GM13976 (cell line): ENCODE results near the gene GEMIN2.
A peak's percentile ranks its signal among the peaks of the same experiment; 100 is the strongest.

Experiments
- DNase-seq: peaks from one replicate; pipeline ENCODE4 v3.0.0; 2012; ENCODE audit warnings: low spot score
- in situ Hi-C: fragments of 300-500 bp; cut with MboI; formaldehyde crosslinking; loops from one replicate; pipeline ENCODE4 v1.12.0; 2022; ENCODE audit warnings: low sequenced_read_pairs, mixed read lengths, inconsistent platforms; ENCODE audit not compliant: unreplicated experiment
- TF ChIP-seq, protein P1 (sequence below): IDR thresholded peaks from 2 replicates; pipeline ENCODE4 v1.5.1; 2012; ENCODE audit warnings: borderline replicate concordance, mild to moderate bottlenecking; ENCODE audit not compliant: insufficient read depth; ENCODE audit errors: extremely low read depth, missing control alignments, control extremely low read depth

Gene GEMIN2

DNA sequence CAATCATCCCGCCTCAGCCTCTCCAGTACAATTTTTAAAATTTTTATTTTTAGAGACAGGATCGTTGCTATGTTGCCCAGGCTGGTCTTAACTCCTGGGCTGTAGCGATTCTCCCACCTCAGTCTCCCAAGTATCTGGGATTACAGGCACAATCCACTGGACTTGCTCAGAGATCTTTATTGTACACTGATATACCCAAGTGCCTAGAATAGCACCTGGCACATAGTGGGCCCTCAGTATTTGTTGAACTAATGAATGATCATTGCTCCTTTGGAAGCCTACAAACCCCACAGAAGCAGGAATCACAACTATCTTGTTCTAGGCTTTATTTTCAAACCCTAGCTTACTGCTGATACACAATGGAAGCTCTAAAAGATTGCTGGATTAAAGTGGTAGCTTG is 59.1 kb downstream of the GEMIN2 start:
- in situ Hi-C loops = no loop called here
- TF ChIP-seq, protein P1, sequence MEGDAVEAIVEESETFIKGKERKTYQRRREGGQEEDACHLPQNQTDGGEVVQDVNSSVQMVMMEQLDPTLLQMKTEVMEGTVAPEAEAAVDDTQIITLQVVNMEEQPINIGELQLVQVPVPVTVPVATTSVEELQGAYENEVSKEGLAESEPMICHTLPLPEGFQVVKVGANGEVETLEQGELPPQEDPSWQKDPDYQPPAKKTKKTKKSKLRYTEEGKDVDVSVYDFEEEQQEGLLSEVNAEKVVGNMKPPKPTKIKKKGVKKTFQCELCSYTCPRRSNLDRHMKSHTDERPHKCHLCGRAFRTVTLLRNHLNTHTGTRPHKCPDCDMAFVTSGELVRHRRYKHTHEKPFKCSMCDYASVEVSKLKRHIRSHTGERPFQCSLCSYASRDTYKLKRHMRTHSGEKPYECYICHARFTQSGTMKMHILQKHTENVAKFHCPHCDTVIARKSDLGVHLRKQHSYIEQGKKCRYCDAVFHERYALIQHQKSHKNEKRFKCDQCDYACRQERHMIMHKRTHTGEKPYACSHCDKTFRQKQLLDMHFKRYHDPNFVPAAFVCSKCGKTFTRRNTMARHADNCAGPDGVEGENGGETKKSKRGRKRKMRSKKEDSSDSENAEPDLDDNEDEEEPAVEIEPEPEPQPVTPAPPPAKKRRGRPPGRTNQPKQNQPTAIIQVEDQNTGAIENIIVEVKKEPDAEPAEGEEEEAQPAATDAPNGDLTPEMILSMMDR = no peak
- DNase-seq = no peak

DNA sequence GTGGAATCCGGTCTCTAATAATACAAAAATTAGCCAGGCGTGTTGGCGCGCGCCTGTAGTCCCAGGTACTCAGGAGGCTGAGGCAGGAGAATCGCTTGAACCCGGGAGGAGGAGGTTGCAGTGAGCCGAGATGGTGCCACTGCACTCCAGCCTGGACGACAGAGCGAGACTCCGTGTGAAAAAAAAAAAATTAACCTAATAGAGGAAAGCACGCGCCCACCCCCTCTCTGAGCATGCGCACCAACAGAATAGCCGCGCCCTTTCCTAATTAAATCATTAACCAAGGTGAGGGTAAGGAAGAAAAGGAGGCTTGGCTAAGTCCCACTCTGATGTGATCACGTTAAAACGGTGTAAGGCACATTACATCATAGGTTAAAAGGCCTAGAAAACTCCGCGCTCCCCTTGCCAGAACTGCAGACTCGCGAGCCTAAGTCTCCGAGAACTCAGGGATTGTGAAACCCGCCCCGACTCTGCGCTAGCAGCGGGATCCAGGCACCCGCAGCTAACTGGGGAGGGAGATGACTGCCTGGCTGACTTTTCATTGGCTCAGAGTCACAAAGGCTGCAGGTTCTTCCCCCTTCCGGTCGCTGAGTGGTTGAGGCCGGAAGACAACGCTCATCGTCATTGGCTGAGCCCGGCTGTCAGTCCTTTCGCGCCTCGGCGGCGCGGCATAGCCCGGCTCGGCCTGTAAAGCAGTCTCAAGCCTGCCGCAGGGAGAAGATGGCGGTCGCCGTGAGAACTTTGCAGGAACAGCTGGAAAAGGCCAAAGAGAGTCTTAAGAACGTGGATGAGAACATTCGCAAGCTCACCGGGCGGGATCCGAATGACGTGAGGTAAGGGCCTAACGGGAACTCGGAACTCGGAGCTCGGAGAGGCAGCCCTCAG is 60.7 kb downstream of the GEMIN2 start, which contains the start of gene PNN:
TSS of gene PNN (plus strand) at position 695 of the 885 bp plus-strand sequence. CDS start at position 721, 26 bp downstream.
- DNase-seq = peak; percentile 94
- in situ Hi-C loops = no loop called here
- TF ChIP-seq, protein P1 = no peak

DNA sequence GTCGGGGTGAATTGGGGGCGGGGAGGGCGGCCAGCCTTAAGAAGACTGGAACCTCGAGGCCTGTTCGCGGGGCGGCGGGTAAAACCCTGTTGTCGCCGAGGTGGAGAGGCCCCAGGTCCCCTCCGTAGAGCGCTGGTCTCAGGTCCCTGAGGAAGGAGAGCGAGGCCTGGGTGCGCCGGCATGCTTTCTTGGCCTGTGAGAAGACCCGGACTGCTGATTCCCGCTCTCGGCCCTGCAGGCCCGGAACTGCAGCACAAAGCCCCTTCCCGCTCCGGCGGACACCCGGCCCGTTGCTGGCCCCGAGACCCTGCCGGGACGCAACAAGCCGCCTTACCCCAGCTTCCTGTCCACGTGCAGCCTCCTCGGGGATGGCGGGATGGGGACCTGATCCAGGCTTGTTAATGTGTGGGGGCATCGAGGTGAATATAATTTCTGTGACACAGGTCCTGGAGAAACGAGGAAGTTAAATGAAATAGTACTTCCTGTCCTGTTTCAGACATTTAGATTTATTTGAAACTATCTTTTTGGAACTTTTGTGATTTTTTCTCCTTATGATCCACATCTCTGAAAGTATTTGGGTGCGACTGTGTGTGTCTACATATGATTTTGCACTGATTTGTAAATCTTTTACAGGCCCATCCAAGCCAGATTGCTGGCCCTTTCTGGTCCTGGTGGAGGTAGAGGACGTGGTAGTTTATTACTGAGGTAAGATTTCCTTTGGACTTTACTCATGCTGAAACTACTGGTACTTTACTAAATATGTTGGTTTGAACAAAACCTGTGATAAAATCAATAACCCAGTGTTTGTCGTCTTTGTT is 61.5 kb downstream of the GEMIN2 start:
- TF ChIP-seq, protein P1 = no peak
- in situ Hi-C loops = no loop called here
- DNase-seq = peak; percentile 48

DNA sequence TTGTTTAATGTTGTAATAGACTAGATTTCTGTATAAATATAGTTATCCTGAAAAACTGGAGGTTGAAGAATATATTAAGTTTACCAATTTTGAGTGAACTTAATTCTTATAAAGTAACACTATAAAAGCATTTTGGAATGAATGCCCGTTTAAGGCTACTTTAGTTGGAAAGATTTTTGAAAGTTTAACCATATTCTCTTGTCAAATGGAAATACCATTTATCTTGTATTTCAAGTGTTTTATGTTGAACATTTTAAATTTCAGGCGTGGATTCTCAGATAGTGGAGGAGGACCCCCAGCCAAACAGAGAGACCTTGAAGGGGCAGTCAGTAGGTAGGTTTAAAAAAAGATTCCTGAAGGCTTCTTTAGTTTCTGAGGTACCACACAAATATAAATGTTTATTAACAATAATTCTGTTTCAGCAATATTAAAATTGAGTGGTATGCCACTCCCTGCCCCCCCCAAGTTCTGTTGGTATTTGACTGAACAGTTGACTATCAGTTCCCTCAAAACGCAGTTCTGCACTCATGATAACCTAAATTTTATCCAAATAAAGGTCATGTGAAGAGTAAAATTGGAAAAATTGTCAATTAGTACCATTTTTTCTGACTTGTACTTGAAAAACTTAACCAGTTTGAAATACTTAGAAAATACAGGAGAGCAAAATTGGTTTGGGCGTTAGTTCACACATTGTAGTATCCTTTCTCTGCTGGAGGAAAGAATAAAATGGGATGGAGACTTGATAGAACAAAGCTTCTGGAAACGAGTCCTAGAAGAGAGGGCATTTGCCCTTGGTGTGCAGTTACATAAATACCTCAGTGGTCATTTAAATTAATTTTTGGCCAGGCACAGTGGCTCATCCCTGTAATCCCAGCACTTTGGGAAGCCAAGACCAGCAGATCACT is 62.4 kb downstream of the GEMIN2 start:
- in situ Hi-C loops = no loop called here
- no peak for DNase-seq
- TF ChIP-seq, protein P1 = no peak

DNA sequence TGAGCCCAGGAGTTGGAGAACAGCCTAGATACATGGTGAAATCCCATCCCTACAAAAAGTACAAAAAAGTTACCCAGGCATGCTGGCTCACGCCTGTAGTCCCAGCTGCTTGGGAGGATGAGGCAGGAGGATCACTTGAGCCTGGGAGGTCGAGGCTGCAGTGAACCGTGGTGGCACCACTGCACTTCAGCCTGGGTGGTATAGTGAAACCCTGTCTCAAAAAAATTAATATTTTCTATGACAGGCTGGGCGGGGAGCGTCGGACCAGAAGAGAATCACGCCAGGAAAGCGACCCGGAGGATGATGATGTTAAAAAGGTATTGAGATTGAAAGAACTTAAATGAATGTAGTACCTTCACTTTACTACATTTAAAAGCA is 63.0 kb downstream of the GEMIN2 start:
- TF ChIP-seq, protein P1 = no peak
- in situ Hi-C loops = no loop called here
- no peak for DNase-seq

DNA sequence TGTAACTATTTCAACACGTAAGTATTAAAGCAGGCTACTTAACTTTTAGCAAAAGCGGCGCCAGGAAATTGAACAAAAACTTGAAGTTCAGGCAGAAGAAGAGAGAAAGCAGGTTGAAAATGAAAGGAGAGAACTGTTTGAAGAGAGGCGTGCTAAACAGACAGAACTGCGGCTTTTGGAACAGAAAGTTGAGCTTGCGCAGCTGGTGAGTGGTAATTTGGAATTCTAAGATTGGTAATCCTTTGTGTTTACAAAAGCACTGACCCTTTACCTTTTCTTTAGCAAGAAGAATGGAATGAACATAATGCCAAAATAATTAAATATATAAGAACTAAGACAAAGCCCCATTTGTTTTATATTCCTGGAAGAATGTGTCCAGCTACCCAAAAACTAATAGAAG is 64.9 kb downstream of the GEMIN2 start:
- DNase-seq = no peak
- in situ Hi-C loops = no loop called here
- TF ChIP-seq, protein P1 = no peak
